Stimulated activated CD4-positive, alpha-beta T cell treated with anti-CD3 and anti-CD28 coated beads, Interleukin-1b, Interleukin-23, amount 100 ng/mL, for 24 hours (primary cell): ENCODE measurements around the gene ROBO4.

Experiments used
- DNase-seq, 4 experiments: peaks; one replicate each; pipeline ENCODE4 v3.0.0-alpha.2; 2020; ENCODE audit warnings: low read depth in 4 of 4, low spot score in 1 of 4

The ROBO4 gene

DNA sequence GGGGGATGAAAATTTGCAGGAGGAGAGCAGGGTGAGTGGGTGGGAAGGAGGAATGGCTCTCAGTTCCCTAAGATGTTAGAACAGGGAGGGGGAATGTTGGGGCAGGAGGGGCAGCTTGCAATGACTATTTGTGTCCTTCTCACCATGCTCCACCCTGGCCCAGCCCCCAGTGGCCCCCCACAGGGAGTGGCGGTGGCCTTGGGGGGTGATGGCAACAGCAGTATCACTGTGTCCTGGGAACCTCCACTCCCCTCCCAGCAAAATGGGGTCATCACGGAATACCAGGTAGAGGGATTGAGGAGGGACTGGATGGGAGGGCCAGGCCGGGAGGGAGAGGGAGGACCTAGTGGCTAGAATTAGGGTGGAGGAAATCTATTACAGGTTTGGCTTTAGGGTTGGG, 22.3 kb downstream of the ROBO4 start:
- DNase-seq: no peak

DNA sequence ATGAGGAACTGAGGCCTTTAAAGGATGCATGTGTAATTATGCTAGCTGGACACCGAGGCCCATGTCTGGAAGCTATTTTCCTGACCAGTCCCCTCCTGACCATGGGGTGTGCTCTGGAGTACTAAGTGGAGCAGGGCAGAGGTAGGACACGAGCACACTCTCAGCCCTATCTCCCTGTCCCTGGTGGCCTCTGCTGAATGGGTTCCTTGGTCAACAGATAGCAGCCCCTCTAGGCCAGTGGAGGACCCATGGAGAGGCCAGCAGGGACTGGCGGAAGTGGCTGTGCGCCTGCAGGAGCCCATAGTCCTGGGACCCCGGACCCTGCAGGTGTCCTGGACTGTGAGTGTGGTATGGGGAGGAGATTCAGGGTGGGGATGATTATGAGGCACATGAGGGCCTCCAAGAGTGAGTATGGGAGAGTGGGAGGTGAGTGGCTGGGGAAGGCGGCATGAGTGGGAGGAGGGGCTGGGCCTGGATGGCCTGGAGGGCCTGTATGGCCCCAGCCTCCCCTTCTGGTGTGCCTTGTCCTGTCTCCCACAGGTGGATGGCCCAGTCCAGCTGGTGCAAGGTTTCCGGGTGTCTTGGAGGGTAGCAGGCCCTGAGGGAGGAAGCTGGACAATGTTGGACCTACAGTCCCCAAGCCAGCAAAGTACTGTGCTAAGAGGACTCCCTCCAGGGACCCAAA, 23.0 kb downstream of the ROBO4 start:
- DNase-seq: no peak

DNA sequence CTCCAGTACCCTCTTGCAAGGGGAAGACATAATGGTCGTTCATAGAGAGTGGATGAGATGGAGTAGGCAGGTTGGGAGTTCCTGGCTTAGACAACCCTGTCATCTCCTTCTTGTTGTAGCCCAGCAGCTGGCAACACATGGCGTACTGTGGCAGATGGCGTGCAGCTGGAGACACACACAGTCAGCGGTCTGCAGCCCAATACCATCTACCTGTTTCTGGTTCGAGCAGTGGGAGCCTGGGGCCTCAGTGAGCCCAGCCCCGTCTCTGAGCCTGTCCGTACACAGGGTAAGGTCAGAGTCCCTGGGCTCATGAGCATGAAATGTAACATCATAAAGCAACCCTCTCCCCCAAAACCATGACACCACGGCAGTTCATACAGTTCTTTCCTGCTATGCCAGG, 23.7 kb downstream of the ROBO4 start:
- DNase-seq: no peak

DNA sequence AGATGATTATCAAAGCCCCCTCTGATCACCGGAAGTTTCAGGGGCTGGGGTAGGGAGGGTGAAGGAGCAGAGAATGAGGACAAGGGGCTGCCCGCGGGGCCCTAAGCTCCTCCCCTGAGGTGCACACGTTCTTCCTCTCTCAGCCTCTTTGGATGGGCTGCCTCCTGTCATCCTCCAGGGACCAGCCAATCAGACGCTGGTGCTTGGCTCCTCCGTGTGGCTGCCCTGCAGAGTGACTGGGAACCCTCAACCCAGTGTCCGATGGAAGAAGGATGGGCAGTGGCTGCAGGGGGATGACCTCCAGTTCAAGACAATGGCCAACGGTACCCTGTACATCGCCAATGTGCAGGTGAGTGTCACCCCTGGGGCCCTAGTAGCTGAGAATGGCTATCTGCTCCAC, 24.9 kb downstream of the ROBO4 start:
- no peak for DNase-seq

DNA sequence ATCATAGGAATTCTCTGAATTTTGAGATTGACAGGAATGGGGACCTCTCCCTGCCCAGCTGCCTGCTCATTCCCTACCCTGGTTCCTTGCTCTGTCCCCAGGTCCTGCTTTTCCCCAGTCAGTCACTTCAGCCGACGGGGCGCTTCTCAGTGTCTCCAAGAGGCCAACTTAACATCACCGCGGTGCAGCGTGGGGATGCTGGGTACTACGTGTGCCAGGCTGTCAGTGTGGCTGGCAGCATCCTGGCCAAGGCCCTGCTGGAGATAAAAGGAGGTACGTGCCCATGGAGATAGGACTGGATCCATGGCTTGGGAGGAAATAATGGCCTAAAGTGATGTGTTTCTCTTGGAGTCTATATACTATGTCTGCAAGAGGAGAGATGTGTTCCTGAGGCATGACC, 25.4 kb downstream of the ROBO4 start:
- no peak for DNase-seq

DNA sequence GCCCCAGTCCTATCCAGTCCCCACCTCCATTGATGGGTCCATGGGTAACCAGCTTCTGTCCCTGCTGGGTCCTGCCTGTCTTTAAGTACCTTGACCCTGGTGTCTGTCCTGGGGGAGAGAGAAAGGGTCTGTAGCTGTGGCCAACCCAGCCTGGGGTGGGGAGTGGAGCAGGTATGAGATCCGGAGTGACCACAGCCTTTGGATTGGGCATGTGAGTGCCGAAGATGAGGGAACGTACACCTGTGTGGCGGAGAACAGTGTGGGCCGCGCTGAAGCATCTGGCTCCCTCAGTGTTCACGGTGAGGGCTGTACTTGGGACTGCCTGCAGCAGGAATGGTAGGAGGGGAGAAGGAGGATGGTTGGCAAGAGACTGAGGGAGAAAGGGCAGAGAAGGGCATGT, 27.2 kb downstream of the ROBO4 start:
- DNase-seq: no peak

DNA sequence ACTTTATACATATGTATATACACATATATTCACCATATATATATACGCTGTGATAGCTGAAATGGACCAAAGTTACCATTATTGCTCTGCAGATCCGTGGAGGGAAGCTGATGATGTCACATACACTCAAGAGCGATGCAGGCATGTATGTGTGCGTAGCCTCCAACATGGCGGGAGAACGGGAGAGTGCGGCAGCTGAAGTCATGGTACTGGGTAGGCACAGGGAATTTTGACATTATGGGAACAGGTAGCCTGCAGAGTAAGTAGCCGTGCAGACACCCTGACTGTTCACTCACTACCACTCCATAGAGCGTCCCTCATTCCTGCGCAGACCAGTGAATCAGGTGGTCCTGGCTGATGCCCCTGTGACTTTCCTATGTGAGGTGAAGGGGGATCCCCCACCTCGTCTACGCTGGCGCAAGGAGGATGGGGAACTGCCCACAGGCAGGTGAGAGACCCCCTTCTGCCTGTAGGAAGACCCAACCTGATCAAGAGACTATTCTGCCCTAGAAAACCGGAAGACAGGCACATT, 27.7 kb downstream of the ROBO4 start:
- DNase-seq: no peak

DNA sequence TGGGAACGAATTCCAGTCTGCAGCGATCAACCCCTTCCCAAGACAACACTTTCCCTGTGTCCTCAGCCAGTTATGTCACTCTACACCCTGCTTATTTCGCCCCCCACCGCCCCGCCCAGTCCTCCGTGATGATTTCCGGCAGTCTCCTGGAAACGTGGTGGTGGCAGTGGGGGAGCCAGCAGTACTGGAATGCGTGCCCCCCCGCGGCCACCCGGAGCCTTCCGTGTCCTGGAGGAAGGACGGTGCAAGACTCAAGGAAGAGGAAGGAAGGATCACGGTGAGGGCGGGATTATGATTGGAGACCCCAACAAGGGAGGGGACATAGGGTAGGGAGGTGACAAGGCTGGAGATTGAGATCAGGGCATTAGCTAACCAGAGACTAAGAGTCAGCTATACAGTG, 28.3 kb downstream of the ROBO4 start:
- DNase-seq: no peak

DNA sequence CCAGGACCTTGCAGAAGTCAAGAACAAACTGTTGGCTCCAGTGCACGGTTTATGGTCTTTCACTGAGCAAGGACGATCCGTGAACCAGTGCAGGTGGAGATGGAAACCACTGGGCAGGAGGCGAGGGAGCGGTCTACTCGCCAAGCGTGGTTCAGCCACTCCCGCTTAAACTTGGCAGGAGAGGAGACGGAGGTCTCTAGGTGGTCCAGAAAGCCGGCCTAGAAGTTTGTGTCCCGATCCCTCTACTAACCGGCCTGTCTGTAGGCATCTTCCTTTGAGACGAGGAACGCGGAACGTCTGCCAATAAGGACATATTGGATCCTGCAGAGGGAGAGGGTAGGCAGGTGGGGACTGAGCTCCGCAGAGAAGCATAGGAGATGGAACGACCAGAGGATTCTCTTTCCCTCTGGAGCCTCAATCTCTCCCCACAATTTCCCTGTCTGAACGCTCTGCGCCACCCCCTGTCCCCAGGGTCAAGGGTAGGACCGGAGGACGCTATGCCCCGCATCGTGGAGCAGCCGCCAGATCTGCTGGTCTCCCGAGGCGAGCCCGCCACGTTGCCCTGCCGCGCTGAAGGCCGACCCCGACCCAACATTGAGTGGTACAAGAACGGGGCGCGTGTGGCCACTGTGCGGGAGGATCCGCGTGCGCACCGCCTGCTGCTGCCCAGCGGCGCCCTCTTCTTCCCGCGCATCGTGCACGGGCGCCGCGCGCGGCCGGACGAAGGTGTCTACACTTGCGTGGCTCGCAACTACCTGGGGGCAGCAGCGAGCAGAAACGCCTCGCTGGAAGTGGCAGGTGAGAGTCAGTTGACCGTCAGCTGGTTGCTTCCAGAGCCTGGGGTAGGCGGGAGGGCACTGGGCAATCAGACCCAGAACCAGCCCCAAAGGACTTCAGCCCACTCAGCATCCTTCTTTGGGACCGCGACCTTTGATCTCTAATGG, 29.1 kb downstream of the ROBO4 start:
- DNase-seq: no peak

DNA sequence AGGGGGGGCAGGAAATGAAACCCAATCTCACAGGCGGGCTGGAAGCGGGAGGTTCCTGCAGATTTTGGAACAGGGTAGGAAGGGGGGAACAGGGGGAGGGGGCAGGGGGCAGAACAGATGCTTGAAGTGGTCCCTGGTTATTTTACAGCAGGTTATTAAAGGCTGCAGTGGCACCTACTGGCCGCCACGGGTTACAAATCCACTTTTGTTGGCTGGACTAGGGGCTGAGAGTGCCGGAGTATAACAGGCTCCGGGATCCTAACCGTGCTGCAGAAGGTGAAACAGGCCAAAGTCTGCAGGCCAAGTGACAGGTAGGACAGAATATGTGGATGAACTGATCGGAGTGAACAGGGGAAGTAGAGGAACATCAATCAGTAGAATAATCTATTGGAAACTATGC, 30.0 kb downstream of the ROBO4 start:
- no peak for DNase-seq

DNA sequence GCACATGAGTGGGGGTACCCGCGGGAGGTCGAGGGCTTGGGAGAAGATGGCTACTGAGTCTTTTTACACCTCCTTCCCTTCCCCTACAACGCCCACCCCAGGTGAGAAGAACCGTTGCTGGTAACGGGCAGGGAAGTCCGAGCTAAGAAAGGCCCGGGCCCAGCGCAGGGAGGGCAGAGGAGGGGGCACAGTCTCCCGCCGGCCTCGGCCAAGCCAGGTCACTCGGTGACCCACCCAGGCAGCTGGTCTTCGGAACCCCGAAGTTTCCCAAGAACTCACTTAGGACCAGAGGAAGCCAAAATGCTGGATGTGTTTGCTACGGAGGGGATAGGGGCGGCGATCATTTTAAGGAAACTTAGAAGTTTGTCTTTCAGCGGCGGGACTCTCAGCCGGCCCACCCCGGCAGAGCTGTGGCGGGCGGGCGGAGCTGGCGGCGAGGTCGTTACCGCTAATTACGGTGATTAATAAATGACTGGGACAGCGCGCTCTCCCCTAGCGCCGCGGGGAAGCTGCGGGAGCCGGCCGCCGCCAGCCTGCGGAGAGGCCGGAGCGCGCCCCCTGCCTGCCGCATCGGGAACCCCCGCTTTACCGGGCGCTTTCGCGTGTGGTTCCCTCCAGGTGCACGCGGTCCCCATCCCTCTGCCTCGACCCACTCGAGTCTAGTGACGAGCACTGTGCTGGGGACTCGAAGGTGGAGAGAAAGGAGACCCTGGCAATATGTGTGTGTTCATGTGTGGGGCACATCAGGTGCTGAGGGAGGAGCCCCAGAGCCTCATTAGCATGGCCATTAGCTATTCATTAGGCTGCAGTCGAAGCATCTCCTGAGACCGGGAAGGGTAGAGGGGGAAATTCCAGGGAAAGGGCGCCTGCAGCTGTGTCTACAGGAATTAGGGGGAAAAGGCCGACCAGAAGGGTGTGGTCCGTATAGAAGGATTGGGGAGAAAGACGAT, 31.5 kb downstream of the ROBO4 start:
- DNase-seq: peak in 2 of 4 experiments; percentile 32 to 40

DNA sequence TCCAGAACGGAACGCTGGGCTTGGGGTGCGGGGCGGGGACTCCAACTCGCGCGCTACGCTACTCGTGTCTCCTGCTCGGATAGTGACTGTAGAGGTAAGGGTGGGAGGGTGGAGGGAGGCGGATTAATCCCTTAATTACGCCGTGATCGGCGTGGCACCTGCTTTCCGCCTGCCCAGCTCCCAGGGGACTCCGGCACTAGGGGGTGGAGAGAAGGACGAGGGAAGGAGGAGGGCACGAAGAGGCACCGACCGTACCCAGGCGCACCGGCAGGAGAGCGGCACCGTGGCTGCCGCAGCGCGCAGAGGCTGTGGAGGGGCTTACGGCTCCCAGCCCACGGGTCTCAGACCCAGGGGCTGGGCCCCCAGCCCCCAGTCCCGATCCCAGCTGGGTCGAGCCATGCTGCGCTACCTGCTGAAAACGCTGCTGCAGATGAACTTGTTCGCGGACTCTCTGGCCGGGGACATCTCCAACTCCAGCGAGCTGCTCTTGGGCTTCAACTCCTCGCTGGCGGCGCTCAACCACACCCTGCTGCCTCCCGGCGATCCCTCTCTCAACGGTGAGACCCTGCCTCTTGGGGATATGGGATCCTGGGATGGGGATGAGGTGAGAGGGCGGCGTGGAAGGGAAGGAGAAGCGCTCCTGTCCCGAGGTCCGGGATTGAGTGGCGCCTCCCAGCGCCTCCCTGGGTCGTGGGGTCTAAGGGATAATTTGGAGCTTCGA, 32.3 kb downstream of the ROBO4 start, which contains the start of gene ROBO3:
Gene ROBO3, plus strand, starts transcription at position 252 of the 721 bp plus-strand sequence. Its CDS starts 146 bp downstream, at position 398.
- DNase-seq: no peak

DNA sequence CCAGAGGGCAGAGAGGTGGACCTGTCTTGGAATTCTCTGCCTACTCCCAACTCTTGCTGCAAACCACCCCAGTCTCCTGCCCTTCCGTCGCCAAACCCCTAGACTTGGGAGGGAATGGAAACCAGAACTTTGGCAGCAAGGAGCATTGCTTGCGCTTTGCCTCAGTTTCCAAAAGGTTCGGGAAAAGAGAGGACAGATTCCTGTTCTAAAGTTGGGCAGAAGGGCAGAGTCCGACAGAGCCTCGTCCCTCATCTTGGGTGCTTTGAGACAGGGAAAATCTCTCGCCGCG, 32.8 kb downstream of the ROBO4 start:
- no peak for DNase-seq

DNA sequence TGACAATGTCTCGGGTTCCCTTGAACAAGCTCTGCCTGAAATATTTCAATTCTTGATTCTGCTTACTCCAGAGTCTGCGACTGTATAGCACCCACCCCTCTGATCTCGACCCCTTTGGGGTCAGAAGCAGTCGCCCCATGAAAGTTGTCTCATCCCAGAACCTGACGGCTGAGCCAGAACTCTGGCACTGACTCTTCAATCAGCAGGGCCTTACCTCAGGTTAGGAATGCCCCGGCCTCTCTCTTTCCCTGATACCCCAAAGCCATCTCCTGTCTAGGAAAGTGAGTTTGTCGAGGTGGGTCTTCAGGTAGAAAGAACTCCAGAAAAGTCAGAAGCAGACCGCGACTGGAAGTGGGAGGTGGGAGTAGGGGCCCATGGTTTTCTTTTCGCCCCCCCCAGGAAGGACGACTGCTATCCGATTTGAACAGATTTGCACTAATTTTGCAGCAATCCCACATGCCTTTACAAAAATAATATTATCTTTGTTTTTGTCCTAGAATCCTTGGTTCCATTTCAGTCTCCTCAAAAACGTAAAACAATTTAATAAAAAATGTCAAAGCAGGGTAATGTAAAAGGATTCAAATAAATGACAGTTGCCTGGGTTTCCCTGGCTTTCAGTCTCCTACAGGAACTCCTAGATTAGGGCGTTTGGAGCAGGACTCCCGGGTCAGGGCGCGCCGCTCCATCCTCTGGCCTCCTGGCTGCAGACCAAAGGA, 33.3 kb downstream of the ROBO4 start:
- no peak for DNase-seq

DNA sequence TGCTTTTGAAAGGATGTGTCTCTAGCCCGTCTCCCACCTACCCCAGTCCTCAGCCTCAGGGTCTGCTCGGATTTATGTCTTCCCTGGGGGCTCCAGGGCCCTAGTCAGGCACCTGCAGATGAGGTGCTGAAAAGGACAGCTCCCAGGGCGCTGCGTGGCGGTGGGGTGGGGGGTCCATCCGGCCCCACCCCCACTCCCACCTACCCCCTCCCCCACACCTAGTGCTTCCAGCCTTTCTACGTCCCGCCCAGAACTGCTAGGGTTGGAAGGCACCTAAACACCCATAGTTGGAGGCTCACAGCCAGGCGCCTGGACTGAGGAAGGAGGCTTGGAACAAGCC, 33.9 kb downstream of the ROBO4 start:
- no peak for DNase-seq

DNA sequence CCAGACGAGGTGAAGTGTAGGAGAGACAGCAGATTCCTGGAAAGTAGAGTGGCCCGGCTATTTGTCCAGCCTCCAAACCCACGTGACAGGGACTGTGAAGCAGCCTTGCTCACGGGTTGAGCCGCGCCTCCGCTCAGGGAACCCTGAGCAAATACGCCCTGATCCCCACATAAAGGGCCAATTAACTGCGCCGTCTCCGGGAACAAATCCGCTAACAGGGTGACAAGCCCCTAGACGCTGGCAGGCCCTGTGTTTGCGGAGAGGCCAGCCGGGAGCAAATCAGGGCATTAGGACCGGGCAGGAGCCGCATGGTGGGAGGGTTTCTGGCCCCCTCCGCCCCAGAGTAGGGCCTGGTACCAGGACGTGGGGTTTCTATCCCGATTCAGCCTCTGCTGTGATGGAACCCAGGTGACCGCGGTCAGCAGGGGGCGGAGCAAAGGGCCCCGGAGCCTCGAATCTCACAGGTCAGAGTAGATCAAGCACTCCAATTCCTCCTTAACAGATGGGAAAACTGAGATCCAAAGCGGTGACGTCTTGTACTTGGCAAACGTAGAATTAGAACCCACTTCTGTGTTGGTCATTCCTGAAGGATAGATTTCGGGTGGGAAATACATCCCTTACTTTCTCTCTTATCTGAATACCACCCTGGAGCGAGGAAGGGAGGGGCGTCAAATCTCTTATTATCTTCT, 34.4 kb downstream of the ROBO4 start:
- DNase-seq: no peak

DNA sequence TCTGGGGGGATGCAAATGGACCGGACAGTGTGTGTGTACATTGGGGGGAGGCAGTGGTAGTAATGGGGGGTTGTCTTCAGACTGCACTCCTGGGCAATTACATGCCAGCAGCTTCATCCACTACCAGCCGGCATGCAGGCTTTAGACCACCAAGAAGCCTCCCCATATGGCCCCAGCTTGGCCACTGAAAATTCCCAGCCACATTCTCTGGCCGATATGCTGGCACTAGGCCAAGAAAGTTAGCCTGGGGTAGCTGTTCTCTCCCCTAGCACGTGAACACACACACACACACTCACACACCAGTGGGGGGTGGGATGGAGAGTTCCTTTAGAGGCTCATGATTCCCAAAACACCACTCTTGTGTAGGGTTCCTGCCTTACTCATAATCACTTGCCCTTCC, 36.0 kb downstream of the ROBO4 start:
- DNase-seq: no peak

DNA sequence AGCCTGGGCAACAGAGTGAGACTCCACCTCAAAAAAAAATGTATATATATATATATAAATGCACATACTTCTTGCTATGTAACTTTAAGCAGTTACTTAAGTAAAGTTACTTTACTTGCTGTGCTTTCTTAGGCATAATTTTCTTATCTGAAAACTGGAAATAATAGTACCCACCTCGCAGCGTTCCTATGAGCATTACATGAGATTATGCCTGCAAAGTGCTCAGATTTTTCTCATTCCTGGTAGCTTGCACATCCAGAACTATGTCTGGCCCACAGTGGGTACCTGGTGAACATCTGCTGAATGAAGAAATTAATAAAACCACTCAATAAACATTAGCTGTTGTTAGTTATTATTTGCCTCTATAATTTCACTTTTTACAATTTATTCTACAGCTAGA, 38.5 kb downstream of the ROBO4 start:
- no peak for DNase-seq

DNA sequence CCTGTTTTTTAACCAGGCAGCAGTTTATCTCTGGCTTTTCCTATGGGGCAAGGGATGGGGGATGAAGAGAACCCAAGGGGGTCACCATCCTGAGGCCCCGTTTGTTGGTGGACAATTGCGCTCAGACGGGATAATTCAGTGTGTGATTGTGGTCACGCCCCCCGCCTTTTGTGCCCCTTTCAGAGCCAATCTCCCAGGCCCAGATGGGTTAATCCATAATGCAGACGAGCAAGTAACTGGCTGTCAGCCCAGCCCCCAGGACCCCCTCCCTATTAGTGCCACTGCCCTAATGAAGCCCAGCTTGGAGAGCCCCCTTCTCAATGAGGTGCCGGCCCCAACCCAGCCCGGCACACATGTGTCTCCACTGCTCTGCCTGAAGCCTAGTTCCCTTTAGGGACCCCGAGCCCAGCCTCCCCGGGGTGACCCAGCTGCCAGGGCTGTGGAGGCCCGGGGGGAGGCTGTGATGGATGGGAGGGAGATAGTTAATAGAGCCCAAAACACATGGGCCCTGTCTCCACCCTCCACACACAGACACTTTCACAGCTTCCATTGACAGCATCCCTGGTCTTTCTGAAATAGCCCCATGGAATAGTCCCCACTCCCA, 51.5 kb downstream of the ROBO4 start:
- no peak for DNase-seq
